Thyroid gland (tissue), 4 donors: Measurements from ENCODE around the gene PHLPP1.

ENCODE experiments used
- CTCF ChIP-seq, 6 experiments: fragments of 200-600 bp in 3 of 6; fragments of 450-650 bp in 3 of 6; sonication (generic) in 3 of 6; IDR thresholded peaks; one replicate each; pipeline ENCODE4 v1.5.1; 2016 to 2019; ENCODE audit warnings: antibody characterized with exemption in 6 of 6, mild to moderate bottlenecking in 2 of 6, inconsistent platforms in 1 of 6, moderate library complexity in 1 of 6
- POLR2A ChIP-seq, 2 donors: fragments of 450-650 bp; IDR thresholded peaks; one replicate each; pipeline ENCODE4 v1.6.1; 2017; ENCODE audit warnings: antibody characterized with exemption in 2 of 2, mild to moderate bottlenecking in 2 of 2, moderate library complexity in 1 of 2

DNA sequence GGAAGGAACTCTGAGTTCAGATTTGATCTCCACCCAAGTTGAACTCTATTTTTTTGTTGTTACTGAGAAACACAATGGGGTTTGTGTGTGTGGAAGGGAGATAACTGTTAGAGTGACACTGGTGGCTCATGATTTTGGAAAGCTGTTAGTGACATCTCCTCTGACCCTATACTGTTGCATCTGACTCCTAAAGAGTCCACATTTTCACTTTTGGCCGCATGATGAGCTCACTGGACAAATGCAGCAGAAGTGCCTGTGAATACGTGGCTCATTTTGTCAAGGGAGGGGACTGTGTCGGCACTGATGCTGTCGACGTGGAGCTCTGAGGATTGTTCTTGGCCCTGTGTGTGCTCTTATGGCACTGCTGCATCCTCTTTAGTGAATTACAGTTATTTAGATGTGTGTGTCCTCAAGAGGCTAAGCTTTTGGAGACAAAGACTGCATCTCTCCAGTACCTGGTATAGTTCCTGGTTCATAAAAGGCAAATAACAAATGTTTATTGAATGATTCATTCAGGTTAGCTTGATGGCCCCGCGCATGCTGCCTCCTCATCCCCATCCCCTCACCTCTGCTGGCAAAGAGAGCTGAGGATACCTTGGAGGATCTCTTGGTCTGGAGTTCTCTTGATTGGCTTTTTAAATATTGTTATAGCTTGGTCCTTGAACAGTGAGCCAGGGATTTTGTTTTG, 135.4 kb downstream of the PHLPP1 start:
- no peak for TF ChIP-seq CTCF (IDR thresholded peaks at IDR 0.05)
- no peak for TF ChIP-seq POLR2A (IDR thresholded peaks at IDR 0.05)
